ENCODE results near the gene POLD2. TPM values are rescaled to one million over a fixed set of nuclear protein-coding genes. Genes with fewer than 3 reads are reported as not detected.

The POLD2 gene
- total and polyA plus RNA-seq, 2 of the 13 experiments (the other 11 are each of a cell fraction or from before 2014, with no cell fraction given), result 87.6 to 95.1 TPM

GRCh38 chr7:44151956-44152355, 28.6 kb upstream of the POLD2 start:
- ATAC-seq, result no peak
- TF ChIP-seq EED (CRISPR knock-in tag; IDR thresholded peaks at IDR 0.05) (no peak), ZFX (CRISPR knock-in tag; IDR thresholded peaks at IDR 0.05; ENCODE audit: low read depth) (0 out of 2 replicates have a peak, but pooled peaks have one; percentile 22)
- H2AFZ ChIP-seq (ENCODE audit: low read length), result no peak overlapping the region
- H3K4me3 ChIP-seq (replicated peaks in 1 of 3; ENCODE audit: insufficient read depth in 1 of 3, low read depth in 2 of 3, low read length in 3 of 3), result no peak overlapping the region
- no peaks in the 10 kb centered on the region for H3K9me3 ChIP-seq (ENCODE audit: low read length)
- in situ Hi-C loops (cut with HindIII; ENCODE audit: extremely low pct_ligation_motif_present, low pct_unique_long_range_greater_than_20kb), result no loop called here
- no peaks in the 10 kb centered on the region for H3K36me3 ChIP-seq (replicated peaks in 1 of 2; ENCODE audit: control insufficient read depth in 1 of 2, insufficient read depth in 2 of 2, low read length in 2 of 2)
- no peak for FAIRE-seq
- intact Hi-C loops (cut with micrococcal nuclease; ENCODE audit: unreplicated experiment), result no loop called here
- H3K4me1 ChIP-seq (ENCODE audit: insufficient read depth, low read length), result peaks cover 9% of the 10 kb centered on the region
- H4K20me1 ChIP-seq (ENCODE audit: insufficient read depth, low read length), result no peaks in the 10 kb centered on the region
- CTCF ChIA-PET (ENCODE audit: low intra/inter-chr PET ratio, low total read pairs), result no interaction called here
- no peak overlapping the region for H3K4me2 ChIP-seq (ENCODE audit: low read depth, low read length)
- peaks cover 2 to 60% of the 10 kb centered on the region in 2 experiments; a peak in 3 of 5 replicates for H3K27me3 ChIP-seq (ENCODE audit: control insufficient read depth in 1 of 2, insufficient read depth in 2 of 2, low read length in 2 of 2)
- H3K27ac ChIP-seq (ENCODE audit: extremely low read length, insufficient read depth, low read length), result no peak overlapping the region
- no peaks in the 10 kb centered on the region for H3K79me2 ChIP-seq (ENCODE audit: insufficient read depth, low read length)
- DNase-seq (ENCODE audit: low spot score), result no peak
- POLR2A ChIA-PET, result no interaction called here
- H3K9ac ChIP-seq (ENCODE audit: insufficient read depth, low read depth, low read length), result no peak overlapping the region
- BruUV-seq (replicated peaks), result no TSS peak
- WGBS (ENCODE audit: low lambda C conversion rate), result 51% methylated on average over 4 of the region's 9 CpGs

- Histone ChIP-seq H2AFZ (ENCODE audit: low read length) (no peak overlapping the region), H3K9ac (ENCODE audit: insufficient read depth, low read depth, low read length) (no peak overlapping the region), H3K36me3 (replicated peaks in 1 of 2; ENCODE audit: control insufficient read depth in 1 of 2, insufficient read depth in 2 of 2, low read length in 2 of 2) (no peaks in the 10 kb centered on the region), H3K27me3 (ENCODE audit: control insufficient read depth in 1 of 2, insufficient read depth in 2 of 2, low read length in 2 of 2) (peaks cover 2 to 65% of the 10 kb centered on the region in 2 experiments; a peak in 3 of 5 replicates), H3K4me1 (ENCODE audit: insufficient read depth, low read length) (peaks cover 9% of the 10 kb centered on the region), H4K20me1 (ENCODE audit: insufficient read depth, low read length) (no peaks in the 10 kb centered on the region), H3K4me3 (replicated peaks in 1 of 3; ENCODE audit: insufficient read depth in 1 of 3, low read depth in 2 of 3, low read length in 3 of 3) (no peak overlapping the region), H3K27ac (ENCODE audit: extremely low read length, insufficient read depth, low read length) (no peak overlapping the region), H3K4me2 (ENCODE audit: low read depth, low read length) (no peak overlapping the region), H3K9me3 (ENCODE audit: low read length) (no peaks in the 10 kb centered on the region), H3K79me2 (ENCODE audit: insufficient read depth, low read length) (no peaks in the 10 kb centered on the region)
- in situ Hi-C loops (cut with HindIII; ENCODE audit: extremely low pct_ligation_motif_present, low pct_unique_long_range_greater_than_20kb), result no loop called here
- 22% methylated on average over 7 of the region's 16 CpGs for WGBS (ENCODE audit: low lambda C conversion rate)
- no TSS peak for BruUV-seq (replicated peaks)
- FAIRE-seq, result no peak
- ATAC-seq, result peak; percentile 8; the same call in 1 of the 3 replicates
- ChIA-PET CTCF (ENCODE audit: low intra/inter-chr PET ratio, low total read pairs) (no interaction called here), POLR2A (no interaction called here)
- intact Hi-C loops (cut with micrococcal nuclease; ENCODE audit: unreplicated experiment), result no loop called here
- no peak for TF ChIP-seq ZNF83 (CRISPR knock-in tag; IDR thresholded peaks at IDR 0.05; ENCODE audit: borderline replicate concordance)
- TF ChIP-seq ZNF687 (CRISPR knock-in tag; IDR thresholded peaks at IDR 0.05), result peak; percentile 51
- TF ChIP-seq ZFX (CRISPR knock-in tag; IDR thresholded peaks at IDR 0.05; ENCODE audit: low read depth), result peak; percentile 31; the same call in 1 of the 2 replicates
- no peak for DNase-seq (ENCODE audit: low spot score)
Observed at GRCh38 chr7:44150966-44151941, 27.9 kb upstream of the POLD2 start.
